HepG2 (cell line): ENCODE data around the gene PSME3IP1. TPM values are rescaled to one million over a fixed set of nuclear protein-coding genes. Genes with fewer than 3 reads are reported as not detected.

Experiments used
- ATAC-seq: fragments of 200-7000 bp; cut with Tn5 transposase; 3 replicates; pipeline ENCODE4 v1.9.1; 2020; ENCODE audit warnings: mild to moderate bottlenecking, moderate library complexity
- BruUV-seq: library from RNA; stranded (reverse); fragments of 400-500 nt; replicated peaks from 2 replicates; lab custom pipeline; 2021; lab: Mats Ljungman, UMichigan
- CTCF ChIA-PET: fragments of 300-600 bp; formaldehyde crosslinking; extraction: SDS; loops from one replicate; lab custom pipeline; 2021; ENCODE audit warnings: low total read pairs, inconsistent platforms, low intra/inter-chr PET ratio; lab: Yijun Ruan, JAX
- POLR2A ChIA-PET: fragments of 350-600 bp; sonication (Branson Sonifier 250); formaldehyde crosslinking; loops from one replicate; lab custom pipeline; 2020; ENCODE audit warnings: antibody characterized with exemption, inconsistent platforms; lab: Yijun Ruan, JAX
- DNase-seq: peaks from one replicate; pipeline ENCODE4 v3.0.0-alpha.2; 2015; ENCODE audit warnings: low spot score
- FAIRE-seq: peaks from 3 replicates; lab custom pipeline; 2011; peaks lifted over from hg19 to GRCh38; lab: Jason Lieb, UNC
- H2AFZ ChIP-seq: one replicate; pipeline ENCODE4 v1.6.1; 2011; ENCODE audit warnings: low read length, inconsistent platforms
- H3K27ac ChIP-seq: fragments of 300-600 bp; 3 replicates; pipeline ENCODE4 v1.8.0; 2011; ENCODE audit warnings: mixed run types, mild to moderate bottlenecking, mixed read lengths, low read length, inconsistent platforms; ENCODE audit not compliant: insufficient read depth; ENCODE audit errors: extremely low read length
- H3K27me3 ChIP-seq, 2 experiments: fragments of 200-600 bp in 1 of 2; 2 replicates in 1 of 2; 3 replicates in 1 of 2; pipeline versions ENCODE4 v1.6.0 to v1.8.0; 2011; ENCODE audit warnings: low read length in 2 of 2, mild to moderate bottlenecking in 2 of 2, moderate library complexity in 2 of 2, inconsistent platforms in 1 of 2; ENCODE audit not compliant: insufficient read depth in 2 of 2, control insufficient read depth in 1 of 2
- H3K36me3 ChIP-seq, 2 experiments: fragments of 200-600 bp in 1 of 2; replicated peaks in 1 of 2; 2 replicates in 1 of 2; 3 replicates in 1 of 2; pipeline versions ENCODE4 v1.5.1 to v1.8.0; 2011; ENCODE audit warnings: low read length in 2 of 2, inconsistent platforms in 1 of 2; ENCODE audit not compliant: insufficient read depth in 2 of 2, control insufficient read depth in 1 of 2
- H3K4me1 ChIP-seq: 2 replicates; pipeline ENCODE4 v1.5.1; 2012; ENCODE audit warnings: low read length, inconsistent platforms; ENCODE audit not compliant: insufficient read depth
- H3K4me2 ChIP-seq: 2 replicates; pipeline ENCODE4 v1.6.0; 2011; ENCODE audit warnings: low read depth, low read length, inconsistent platforms
- H3K4me3 ChIP-seq, 3 experiments: fragments of 200-600 bp in 1 of 3; sonication (generic), shearing (Covaris generic) in 1 of 3; replicated peaks in 1 of 3; 2 replicates each; pipeline ENCODE4 v1.5.1; 2011 to 2016; ENCODE audit warnings: low read length in 3 of 3, inconsistent platforms in 2 of 3, low read depth in 2 of 3, mild to moderate bottlenecking in 2 of 3, control low read depth in 1 of 3, mixed read lengths in 1 of 3; ENCODE audit not compliant: insufficient read depth in 1 of 3
- H3K79me2 ChIP-seq: one replicate; pipeline ENCODE4 v1.6.1; 2011; ENCODE audit warnings: low read length, inconsistent platforms; ENCODE audit not compliant: insufficient read depth
- H3K9ac ChIP-seq: 2 replicates; pipeline ENCODE4 v1.6.0; 2011; ENCODE audit warnings: mild to moderate bottlenecking, low read depth, low read length, inconsistent platforms; ENCODE audit not compliant: insufficient read depth
- H3K9me3 ChIP-seq: 2 replicates; pipeline ENCODE4 v1.5.1; 2012; ENCODE audit warnings: mild to moderate bottlenecking, low read length
- H4K20me1 ChIP-seq: 2 replicates; pipeline ENCODE4 v1.6.0; 2011; ENCODE audit warnings: inconsistent platforms, mild to moderate bottlenecking, low read length, moderate library complexity; ENCODE audit not compliant: insufficient read depth
- GATAD2A ChIP-seq: IDR thresholded peaks from 2 replicates; pipeline ENCODE4 v1.6.1; 2016
- IRX3 ChIP-seq: sonication (generic); formaldehyde crosslinking; IDR thresholded peaks from 2 replicates; pipeline ENCODE4 v1.8.1; 2023; ENCODE audit warnings: mild to moderate bottlenecking, low read depth, missing genetic modification reagents, borderline replicate concordance
- SAP130 ChIP-seq: IDR thresholded peaks from 2 replicates; pipeline ENCODE4 v1.6.1; 2016; ENCODE audit warnings: low read depth
- SIN3B ChIP-seq: fragments of 150-350 bp; IDR thresholded peaks from 2 replicates; pipeline ENCODE4 v1.6.1; 2014; ENCODE audit warnings: low read length
- ZMYM4 ChIP-seq: sonication (generic); formaldehyde crosslinking; IDR thresholded peaks from 2 replicates; pipeline ENCODE4 v1.8.1; 2023; ENCODE audit warnings: mild to moderate bottlenecking, missing genetic modification reagents
- ZNF121 ChIP-seq: sonication (generic); formaldehyde crosslinking; IDR thresholded peaks from 2 replicates; pipeline ENCODE4 v1.5.0; 2020; ENCODE audit warnings: mild to moderate bottlenecking, missing genetic modification reagents
- ZNF546 ChIP-seq: sonication (generic); formaldehyde crosslinking; conservative IDR thresholded peaks from 2 replicates; pipeline ENCODE4 v1.8.1; 2023; ENCODE audit warnings: mild to moderate bottlenecking, missing genetic modification reagents
- ZNF552 ChIP-seq: sonication (generic); formaldehyde crosslinking; IDR thresholded peaks from 2 replicates; pipeline ENCODE4 v1.9.0; 2022; ENCODE audit warnings: missing genetic modification reagents, mild to moderate bottlenecking, borderline replicate concordance
- ZNF615 ChIP-seq: sonication (generic); formaldehyde crosslinking; IDR thresholded peaks from 2 replicates; pipeline ENCODE4 v1.5.0; 2020; ENCODE audit warnings: mild to moderate bottlenecking, missing genetic modification reagents, borderline replicate concordance
- WGBS: methylation state at CpG from one replicate; pipeline ENCODE4 v1.1.6; 2017; ENCODE audit warnings: low lambda C conversion rate; 5-methylcytosine and 5-hydroxymethylcytosine counted together
- in situ Hi-C: cut with HindIII; loops from 2 replicates; pipeline ENCODE4 v1.10.0; 2017; ENCODE audit warnings: low pct_unique_long_range_greater_than_20kb; ENCODE audit not compliant: extremely low pct_ligation_motif_present
- intact Hi-C: fragments of 100-400 bp; cut with micrococcal nuclease; formaldehyde crosslinking; loops from one replicate; pipeline ENCODE4 v1.10.0; 2022; ENCODE audit not compliant: unreplicated experiment
- polyA plus RNA-seq, 8 experiments: library from polyadenylated mRNA; depleted of rRNA in 3 of 8; stranded (reverse) in 7 of 8; unstranded in 1 of 8; fragments of >200 nt; fragmentation: Illumina TruSeq in 4 of 8; extraction: Trizol in 4 of 8; gene quantifications; 2 replicates each; pipeline versions ENCODE4 v1.2.1 to v1.2.3, GENCODE V29; 2011 to 2016; ENCODE audit warnings: low read depth in 4 of 8, missing spikeins in 1 of 8, mixed read lengths in 1 of 8; ENCODE audit not compliant: insufficient read depth in 1 of 8
- total RNA-seq, 5 experiments: library from RNA; depleted of rRNA; stranded (reverse); fragments of >200 nt; fragmentation: Illumina TruSeq; extraction: Trizol; gene quantifications; 2 replicates each; pipeline ENCODE4 v1.2.3, GENCODE V29; 2016; ENCODE audit warnings: low read depth in 1 of 5
- TF ChIP-seq, protein P1 (sequence below): sonication (generic); formaldehyde crosslinking; IDR thresholded peaks from 2 replicates; pipeline ENCODE4 v1.5.0; 2020; ENCODE audit warnings: missing genetic modification reagents
- TF ChIP-seq, protein P2 (sequence below): sonication (generic); formaldehyde crosslinking; IDR thresholded peaks from 2 replicates; pipeline ENCODE4 v1.5.1; 2020; ENCODE audit warnings: missing genetic modification reagents, mild to moderate bottlenecking, borderline replicate concordance
- TF ChIP-seq, protein P3 (sequence below): sonication (generic); formaldehyde crosslinking; IDR thresholded peaks from 2 replicates; pipeline ENCODE4 v1.8.1; 2023; ENCODE audit warnings: mild to moderate bottlenecking, moderate library complexity, missing genetic modification reagents
- TF ChIP-seq, protein P4 (sequence below): sonication (generic); formaldehyde crosslinking; IDR thresholded peaks from 2 replicates; pipeline ENCODE4 v1.5.1; 2020; ENCODE audit warnings: mild to moderate bottlenecking, missing genetic modification reagents, moderate library complexity

Gene PSME3IP1
- total and polyA plus RNA-seq, 2 of the 13 experiments (the other 11 are each of a cell fraction or from before 2014, with no cell fraction given): 90.8 to 99.8 TPM

DNA sequence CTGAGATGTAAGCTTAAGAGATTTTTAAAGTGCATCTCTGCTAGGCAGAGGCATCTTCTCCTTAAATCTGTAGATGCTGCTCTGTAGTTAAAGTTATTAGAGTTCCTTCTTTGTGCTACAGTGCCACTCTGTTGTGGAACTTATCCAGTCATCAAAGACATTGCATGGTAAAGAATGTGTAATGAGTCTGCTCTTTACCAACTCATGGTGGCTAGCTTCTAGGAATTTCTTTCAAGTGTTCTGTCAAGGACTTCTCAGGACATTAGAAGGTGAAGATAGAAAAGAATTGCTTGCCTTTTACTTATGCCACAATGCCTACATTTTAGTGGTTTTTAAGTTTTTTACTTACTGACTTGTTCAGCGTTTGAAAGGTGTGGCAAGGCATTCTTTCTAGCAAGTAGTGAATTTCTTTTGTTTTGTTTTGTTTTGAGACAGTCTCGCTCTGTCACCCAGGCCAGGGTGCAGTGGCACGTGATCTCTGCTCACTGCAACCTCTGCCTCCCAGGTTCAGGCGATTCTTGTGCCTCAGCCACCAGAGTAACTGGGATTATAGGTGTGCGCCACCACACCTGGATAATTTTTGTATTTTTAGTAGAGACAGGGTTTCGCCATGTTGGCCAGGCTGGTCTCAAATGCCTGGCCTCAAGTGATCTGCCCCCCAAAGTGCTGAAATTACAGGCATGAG lies 39.0 kb upstream of the PSME3IP1 start:
- ChIA-PET CTCF (no interaction called here), POLR2A (no interaction called here)
- FAIRE-seq (no peak), DNase-seq (no peak), ATAC-seq (no peak)
- BruUV-seq: no TSS peak
- in situ Hi-C loops: no loop called here
- 95% methylated on average over 6 of the region's 6 CpGs for WGBS
- Histone ChIP-seq H3K9me3 (no peaks in the 10 kb centered on the region), H2AFZ (no peak overlapping the region), H3K4me1 (no peaks in the 10 kb centered on the region), H3K27ac (no peak overlapping the region), H3K27me3 (no peaks in the 10 kb centered on the region)
- TF ChIP-seq ZMYM4 (CRISPR knock-in tag): no peak
- no peak for TF ChIP-seq ZNF615 (CRISPR knock-in tag)
- TF ChIP-seq, protein P1, sequence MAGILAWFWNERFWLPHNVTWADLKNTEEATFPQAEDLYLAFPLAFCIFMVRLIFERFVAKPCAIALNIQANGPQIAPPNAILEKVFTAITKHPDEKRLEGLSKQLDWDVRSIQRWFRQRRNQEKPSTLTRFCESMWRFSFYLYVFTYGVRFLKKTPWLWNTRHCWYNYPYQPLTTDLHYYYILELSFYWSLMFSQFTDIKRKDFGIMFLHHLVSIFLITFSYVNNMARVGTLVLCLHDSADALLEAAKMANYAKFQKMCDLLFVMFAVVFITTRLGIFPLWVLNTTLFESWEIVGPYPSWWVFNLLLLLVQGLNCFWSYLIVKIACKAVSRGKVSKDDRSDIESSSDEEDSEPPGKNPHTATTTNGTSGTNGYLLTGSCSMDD (CRISPR knock-in tag): no peak
- TF ChIP-seq GATAD2A (CRISPR knock-in tag): no peak
- no peak for TF ChIP-seq ZNF121
- TF ChIP-seq, all 625 proteins: peak for 0
- Histone ChIP-seq H4K20me1 (no peaks in the 10 kb centered on the region), H3K9ac (no peak overlapping the region), H3K36me3 (peaks cover 41 to 92% of the 10 kb centered on the region in 2 experiments), H3K79me2 (peaks cover 1% of the 10 kb centered on the region), H3K4me3 (no peak overlapping the region), H3K4me2 (no peak overlapping the region)
- intact Hi-C loops: loop anchor here (5.0 kb wide), 1 partner anchor 927 kb away; no protein-coding TSS in a partner anchor

DNA sequence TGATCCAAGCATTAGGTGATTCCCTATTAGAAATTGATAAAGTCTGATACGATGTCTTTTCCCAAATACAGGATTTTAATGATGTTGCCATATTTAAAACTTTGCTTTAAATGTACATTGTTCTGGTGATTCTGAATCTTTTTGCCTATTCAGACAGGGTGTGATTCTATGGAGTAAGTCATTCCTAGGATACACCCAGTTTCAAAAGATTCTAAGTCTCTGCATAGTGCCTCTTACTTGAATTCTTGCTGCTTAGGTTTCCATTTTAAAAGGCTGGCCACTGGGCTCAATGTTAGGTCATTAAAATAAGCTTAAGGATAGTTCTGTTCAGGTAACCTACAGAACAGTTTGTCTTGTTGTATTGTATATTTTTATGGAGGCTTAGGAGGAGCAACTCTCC lies 37.2 kb upstream of the PSME3IP1 start:
- WGBS: 98% methylated on average over 1 of the region's 1 CpG
- in situ Hi-C loops (no loop called here), intact Hi-C loops (loop anchor here (5.0 kb wide), 1 partner anchor 926 kb away; no protein-coding TSS in a partner anchor)
- DNase-seq (no peak), ATAC-seq (no peak), FAIRE-seq (no peak)
- Histone ChIP-seq H3K4me1 (no peaks in the 10 kb centered on the region), H3K36me3 (peaks cover 41 to 89% of the 10 kb centered on the region in 2 experiments), H3K27me3 (no peaks in the 10 kb centered on the region), H4K20me1 (no peaks in the 10 kb centered on the region), H2AFZ (no peak overlapping the region), H3K9me3 (no peaks in the 10 kb centered on the region), H3K4me3 (no peak overlapping the region), H3K79me2 (peaks cover 2% of the 10 kb centered on the region), H3K27ac (no peak overlapping the region), H3K9ac (no peak overlapping the region), H3K4me2 (no peak overlapping the region)
- ChIA-PET CTCF (no interaction called here), POLR2A (no interaction called here)
- no TSS peak for BruUV-seq
- TF ChIP-seq, protein P2, sequence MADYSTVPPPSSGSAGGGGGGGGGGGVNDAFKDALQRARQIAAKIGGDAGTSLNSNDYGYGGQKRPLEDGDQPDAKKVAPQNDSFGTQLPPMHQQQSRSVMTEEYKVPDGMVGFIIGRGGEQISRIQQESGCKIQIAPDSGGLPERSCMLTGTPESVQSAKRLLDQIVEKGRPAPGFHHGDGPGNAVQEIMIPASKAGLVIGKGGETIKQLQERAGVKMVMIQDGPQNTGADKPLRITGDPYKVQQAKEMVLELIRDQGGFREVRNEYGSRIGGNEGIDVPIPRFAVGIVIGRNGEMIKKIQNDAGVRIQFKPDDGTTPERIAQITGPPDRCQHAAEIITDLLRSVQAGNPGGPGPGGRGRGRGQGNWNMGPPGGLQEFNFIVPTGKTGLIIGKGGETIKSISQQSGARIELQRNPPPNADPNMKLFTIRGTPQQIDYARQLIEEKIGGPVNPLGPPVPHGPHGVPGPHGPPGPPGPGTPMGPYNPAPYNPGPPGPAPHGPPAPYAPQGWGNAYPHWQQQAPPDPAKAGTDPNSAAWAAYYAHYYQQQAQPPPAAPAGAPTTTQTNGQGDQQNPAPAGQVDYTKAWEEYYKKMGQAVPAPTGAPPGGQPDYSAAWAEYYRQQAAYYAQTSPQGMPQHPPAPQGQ (CRISPR knock-in tag): no peak
- TF ChIP-seq ZNF552 (CRISPR knock-in tag) (no peak), IRX3 (CRISPR knock-in tag) (no peak), ZNF546 (CRISPR knock-in tag) (no peak), SAP130 (CRISPR knock-in tag) (no peak), SIN3B (no peak)
- TF ChIP-seq, protein P3, sequence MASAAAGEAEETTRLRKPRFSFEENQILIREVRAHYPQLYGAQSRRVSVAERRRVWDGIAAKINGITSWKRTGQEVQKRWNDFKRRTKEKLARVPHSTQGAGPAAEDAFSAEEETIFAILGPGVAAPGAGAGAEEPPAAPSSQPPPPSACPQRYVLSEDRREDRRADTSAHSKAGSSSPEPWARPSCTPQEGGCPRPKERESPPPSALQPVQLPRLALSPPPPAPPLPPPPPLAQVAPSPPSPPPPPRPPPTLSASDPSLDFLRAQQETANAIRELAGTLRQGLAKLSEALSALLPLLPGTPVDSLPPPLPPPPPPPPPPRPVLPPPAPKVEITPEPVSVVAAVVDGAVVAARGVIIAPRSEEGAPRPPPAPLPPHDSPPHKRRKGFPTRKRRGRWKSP (CRISPR knock-in tag): no peak
- TF ChIP-seq, protein P4, sequence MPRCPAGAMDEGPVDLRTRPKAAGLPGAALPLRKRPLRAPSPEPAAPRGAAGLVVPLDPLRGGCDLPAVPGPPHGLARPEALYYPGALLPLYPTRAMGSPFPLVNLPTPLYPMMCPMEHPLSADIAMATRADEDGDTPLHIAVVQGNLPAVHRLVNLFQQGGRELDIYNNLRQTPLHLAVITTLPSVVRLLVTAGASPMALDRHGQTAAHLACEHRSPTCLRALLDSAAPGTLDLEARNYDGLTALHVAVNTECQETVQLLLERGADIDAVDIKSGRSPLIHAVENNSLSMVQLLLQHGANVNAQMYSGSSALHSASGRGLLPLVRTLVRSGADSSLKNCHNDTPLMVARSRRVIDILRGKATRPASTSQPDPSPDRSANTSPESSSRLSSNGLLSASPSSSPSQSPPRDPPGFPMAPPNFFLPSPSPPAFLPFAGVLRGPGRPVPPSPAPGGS: no peak
